NCI-H146 (cell line): Measurements from ENCODE around the gene PCSK7.
"Not testable (repeated sequence)": the region's sequence is repeated elsewhere in the genome, so short reads cannot be mapped to it uniquely, and the experiment has no call there.

Experiments used
- DNase-seq: peaks from one replicate; lab custom pipeline; 2025; lab: John Stamatoyannopoulos, UW

The PCSK7 gene

DNA sequence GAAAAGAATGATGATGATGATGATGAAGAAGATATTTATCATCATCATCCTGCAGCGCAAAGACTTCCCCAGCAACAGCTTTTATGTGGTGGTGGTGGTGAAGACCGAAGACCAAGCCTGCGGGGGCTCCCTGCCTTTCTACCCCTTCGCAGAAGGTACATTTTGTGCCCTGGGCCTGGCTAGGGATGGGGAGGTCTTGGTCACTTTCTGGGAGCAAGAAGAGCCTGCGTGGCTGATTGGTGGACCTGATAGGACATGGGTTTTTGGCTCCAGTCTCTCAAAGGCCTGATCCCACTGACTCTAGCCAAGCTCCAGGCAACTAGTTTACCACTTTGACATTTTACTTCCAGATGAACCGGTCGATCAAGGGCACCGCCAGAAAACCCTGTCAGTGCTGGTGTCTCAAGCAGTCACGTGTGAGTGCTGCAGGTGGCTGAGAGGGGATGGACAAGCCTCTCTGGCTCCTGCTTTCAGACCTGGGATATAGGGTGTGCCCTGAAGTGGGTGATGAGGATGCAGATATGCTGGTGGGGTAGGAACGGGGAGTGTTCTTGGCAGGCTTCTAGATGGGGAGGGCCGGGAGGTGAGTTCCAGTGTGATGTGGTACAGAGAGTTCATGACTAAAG is 48.0 kb downstream of the PCSK7 start:
- DNase-seq, result no peak

DNA sequence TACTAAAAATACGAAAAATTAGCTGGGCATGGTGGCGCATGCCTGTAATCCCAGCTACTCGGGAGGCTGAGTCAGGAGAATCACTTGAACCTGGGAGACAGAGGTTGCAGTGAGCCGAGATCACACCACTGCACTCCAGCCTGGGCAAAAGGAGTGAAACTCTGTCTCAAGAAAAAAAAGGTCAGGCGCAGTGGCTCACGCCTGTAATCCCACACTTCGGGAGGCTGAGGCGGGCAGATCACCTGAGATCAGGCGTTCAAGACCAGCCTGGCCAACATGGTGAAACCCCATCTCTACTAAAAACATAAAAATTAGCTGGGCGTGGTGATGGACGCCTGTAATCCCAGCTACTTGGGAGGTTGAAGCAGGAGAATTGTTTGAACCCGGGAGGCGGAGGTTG is 48.7 kb downstream of the PCSK7 start:
- not testable (repeated sequence) for DNase-seq

DNA sequence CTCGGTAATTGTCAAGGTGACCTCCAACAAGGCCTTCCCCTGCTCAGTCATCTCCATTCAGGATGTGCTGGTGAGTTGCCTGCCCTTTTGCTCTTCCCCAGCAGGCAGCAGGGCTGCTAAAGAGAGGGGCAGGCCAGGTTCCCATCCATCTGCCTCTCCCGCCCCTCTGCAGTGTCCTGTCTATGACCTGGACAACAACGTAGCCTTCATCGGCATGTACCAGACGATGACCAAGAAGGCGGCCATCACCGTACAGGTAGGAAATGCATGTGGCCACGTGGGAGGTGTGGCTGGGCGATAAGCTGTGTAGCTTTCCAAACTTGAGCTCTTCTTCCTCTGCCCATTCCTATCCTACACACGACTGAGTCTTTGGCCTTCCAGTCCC is 49.3 kb downstream of the PCSK7 start:
- DNase-seq, result no peak

DNA sequence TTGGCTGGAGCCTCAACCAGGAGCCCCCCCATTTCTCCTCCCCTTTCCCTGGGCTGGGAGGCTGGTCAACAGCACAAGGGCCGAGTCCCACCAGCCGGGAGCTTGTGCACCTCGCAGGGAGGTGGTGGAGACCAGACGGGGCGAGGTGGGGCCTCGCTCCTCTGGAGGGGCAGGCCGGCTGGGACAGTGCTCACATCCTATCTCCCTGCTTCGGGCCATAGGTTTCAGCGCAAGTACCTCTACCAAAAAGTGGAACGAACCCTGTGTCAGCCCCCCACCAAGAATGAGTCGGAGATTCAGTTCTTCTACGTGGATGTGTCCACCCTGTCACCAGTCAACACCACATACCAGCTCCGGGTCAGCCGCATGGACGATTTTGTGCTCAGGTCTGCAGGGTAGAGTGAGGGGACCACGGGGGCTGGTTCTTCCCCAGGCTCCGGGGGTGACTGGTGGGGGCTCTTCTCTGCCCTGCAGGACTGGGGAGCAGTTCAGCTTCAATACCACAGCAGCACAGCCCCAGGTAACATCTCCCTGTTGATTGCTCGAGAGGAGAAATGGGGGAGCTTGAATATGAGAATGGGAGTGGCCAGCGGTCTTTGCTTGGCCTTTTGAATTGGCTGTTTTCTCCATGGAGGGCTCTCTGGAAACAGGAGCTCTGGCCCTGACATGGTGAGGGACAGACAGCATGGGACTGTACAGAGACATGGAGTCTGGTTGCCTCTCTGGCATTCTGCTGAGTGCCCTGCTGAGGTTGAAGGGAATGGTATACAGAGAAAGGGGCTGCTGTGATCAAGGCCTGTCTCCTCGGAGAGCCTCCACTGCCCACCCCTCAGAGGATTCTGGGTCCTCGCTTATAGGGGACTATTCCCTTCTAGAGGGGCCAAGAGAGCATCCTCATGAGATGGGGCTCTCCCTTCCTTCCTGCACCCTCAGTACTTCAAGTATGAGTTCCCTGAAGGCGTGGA is 50.0 kb downstream of the PCSK7 start:
- DNase-seq, result no peak

DNA sequence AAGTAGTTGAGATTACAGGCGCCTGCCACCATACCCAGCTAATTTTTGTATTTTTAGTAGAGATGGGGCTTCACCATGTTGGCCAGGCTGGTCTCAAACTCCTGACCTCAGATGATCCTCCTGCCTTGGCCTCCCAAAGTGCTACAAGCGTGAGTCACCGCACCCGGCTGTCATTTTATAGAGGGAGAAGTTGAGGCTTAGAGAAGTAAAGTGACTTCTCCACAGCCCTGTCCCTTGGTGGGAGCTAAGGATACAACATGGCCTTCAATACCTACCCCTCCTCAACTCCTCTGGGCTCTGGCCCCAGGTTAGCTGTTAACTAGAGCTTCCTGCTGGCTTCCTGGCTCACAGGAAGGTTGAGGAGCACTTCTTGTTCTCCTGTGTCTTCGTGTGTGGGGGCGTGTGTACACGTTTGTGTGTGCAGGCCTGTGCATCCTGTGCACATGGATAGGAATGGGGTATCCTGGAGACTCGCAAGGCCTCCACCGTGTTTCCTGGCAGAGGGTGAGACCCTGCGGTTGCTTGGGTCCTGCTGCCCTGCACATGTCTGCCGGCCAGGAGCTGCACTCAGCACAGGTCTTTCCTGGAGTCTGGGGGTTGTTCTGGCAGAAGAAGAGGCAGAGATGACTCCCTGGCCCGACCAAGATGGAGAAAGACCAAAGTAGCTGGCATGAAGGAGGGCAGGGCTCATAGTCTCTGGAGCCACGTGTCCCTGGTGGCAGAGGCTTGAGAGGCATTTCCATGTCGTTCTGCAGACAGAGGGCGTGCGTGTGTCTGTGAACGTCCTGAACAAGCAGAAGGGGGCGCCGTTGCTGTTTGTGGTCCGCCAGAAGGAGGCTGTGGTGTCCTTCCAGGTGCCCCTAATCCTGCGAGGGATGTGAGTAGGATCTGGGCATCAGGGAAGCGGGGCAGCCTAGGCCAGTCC is 51.0 kb downstream of the PCSK7 start:
- DNase-seq, result peak; percentile 27

DNA sequence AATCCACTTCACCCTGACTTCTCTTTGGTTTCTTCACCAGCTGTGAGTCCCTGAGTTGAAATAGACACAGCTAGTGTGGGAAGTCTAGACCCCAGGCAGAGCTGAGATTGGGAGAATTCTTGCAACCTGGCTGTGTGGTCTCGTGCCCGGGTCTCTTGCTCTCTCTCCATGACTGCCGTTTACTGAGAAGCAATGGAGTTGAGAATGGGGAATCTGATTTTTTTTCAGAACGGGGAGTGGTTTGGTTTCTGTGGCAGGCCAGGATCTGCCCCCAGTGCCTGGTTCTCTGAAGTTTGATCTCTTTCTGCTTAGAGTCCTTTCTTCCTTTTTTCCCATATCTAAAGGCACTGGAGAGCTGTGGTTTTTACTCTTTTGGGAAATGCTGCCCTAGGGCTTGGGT is 51.9 kb downstream of the PCSK7 start:
- DNase-seq, result no peak

DNA sequence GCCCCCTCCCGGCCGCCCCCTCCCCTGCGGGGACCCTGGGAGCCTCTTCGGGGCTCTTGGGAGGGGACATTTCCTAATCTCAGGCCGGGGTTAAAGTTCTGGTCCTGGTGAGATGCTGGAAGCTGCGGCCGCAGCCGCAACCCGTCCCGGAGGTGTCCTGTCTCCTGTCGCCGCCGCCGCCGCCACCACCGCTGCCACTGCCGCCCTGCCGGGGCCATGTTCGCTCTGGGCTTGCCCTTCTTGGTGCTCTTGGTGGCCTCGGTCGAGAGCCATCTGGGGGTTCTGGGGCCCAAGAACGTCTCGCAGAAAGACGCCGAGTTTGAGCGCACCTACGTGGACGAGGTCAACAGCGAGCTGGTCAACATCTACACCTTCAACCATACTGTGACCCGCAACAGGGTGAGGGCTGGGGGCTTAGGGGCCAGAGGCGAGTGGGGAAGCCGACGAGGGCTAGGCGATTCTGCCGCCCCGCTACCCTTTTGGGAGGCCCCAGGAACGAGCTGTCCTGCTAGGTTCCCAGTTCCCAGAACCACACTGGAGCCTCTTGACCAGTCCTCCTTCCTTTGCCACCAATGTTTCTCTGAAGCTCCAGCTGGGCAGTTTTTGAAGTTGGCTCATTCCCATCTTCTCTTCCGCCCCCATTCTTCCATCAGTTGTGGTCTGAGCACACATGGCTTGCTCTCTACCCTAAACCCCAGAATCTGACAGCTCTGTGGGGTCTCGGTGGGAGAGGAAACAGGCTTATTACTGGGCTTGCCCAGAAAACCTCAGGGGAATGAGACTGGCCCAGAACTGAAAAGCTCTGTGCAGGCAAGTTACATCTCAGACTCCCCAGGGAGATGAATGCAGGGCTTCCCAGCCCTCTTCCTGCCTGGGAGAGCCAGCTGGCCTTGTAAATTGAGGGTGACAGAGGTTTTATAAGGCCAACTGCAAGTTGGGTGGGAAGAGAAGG is 52.5 kb downstream of the PCSK7 start:
- DNase-seq, result peak; percentile 44

DNA sequence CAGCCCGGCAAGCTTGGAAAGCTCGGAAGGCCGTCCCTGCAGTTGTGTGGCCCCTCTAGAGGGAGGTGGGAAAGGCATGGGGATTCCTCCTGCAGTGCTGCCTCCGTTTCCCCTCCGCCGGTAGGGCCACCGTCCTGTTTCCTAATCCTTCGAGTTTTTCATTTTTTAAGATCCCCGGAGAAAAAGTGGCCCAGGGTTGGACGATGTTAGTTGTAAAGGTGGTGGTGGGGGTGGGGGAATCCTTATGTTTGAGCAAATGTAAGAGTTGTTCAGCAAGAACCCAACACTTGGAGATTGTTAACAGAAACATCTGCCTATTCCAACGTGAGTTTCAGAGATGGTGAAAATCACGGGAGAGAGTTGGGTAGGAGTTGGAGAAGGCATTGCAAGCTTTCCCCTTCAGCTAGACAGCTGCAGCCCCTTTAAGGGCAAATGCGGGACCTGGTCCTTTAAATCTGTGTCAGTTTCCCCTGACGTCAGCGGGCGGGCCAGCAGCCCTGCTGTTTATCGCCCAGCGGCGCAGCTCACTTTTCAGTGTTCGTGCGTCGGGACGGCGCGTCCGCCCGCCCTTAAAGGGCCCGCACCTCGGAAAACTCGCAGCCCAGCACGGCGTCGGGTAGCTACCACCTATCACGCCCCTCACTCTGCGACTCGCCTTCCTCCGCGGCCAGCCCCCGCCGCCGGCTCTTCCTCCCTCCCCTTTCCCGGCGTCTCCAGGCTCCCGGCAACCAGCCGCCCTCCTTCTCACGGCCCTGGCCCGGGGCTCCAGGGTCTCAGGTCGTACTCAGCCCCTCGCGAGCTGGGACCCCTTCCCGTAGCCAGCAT is 53.5 kb downstream of the PCSK7 start, which contains the start of gene SIDT2:
SIDT2 (plus strand) TSS at position 534 of the 825 bp plus-strand sequence. CDS start 521 bp downstream, outside the sequence.
- DNase-seq, result peak; percentile 86

DNA sequence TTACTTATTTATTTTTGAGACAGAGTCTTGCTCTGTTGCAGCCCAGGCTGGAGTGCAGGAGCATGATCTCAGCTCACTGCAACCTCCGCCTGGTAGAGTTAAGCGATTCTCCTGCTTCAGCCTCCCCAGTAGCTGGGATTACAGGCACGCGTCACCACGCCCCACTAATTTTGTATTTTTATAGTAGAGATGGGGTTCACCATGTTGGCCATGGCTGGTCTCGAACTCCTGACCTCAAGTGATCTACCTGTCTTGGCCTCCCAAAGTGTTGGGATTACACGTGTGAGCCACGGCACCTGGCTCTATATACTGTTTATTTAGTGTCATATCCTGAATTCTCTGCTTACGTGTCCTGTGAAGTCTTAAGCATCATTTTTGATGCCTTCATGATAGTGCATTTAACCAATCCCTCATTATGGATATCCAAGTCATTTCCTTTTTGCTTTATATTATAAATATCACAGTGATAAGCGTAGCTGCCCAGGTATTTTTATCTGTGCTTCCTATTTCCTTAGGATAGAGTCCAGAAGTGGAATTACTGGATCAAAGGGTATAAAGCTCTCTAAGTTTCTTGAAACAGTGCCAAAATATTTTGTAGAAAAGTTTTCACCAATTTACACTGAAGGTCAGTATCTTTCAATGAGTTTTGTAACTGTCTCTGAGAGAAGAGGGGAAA is 54.2 kb downstream of the PCSK7 start:
- DNase-seq, result no peak

DNA sequence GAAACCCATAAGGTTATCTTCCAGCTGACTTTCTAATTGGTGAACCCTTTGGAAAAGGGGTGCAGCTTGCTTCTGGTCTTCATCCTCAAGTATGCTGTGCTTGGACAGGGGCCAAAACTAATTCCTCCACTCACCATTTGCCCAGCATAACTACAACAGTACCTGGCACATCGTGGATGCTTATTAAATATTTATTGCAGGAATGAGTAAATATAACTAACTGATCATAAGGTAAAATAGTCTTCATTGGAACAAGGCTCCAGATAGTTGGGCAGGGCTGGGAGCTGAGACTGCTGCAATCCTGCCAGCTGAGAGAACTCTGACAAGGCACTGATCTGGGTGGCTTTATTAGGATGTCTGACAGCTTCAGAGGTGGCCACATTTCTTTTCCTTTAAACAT is 55.7 kb downstream of the PCSK7 start:
- DNase-seq, result no peak

DNA sequence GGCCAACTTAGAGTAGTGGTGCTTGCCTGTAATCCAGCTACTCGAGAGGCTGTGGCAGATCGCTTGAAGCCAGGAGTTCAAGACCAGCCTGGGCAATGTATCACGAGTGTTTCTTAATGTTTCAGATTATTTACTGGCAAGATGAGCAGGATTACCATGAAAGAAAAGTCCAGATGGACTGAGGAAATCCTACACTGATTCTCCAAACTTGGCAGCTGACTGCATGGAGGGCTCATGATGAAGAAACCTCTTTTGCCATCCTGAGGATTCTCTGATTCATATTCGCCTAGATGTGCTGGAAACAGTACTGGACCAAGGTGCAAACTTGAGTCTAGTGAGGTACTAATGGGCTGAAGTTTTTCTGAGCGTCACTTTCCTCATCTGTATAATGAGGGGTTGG is 56.1 kb downstream of the PCSK7 start:
- DNase-seq, result no peak

DNA sequence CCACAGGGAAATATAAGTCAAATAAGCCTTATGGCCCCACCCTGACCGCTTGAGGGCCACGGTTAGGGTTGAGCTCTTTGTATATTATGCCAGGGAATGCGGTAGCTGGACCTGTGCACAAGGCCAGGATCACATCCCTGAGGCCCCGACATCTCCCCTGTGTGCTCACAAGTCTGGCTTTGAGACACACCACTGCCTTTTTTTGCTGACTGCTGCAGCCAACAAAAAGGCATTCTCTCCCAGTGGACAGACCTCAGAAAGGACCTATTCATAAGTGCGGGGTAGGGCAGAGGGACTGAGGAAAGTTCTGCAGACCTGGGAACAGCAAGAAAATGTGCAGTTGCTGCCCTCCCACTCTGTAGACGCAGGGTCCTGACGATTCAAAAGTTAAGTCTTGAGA is 56.8 kb downstream of the PCSK7 start:
- no peak for DNase-seq

DNA sequence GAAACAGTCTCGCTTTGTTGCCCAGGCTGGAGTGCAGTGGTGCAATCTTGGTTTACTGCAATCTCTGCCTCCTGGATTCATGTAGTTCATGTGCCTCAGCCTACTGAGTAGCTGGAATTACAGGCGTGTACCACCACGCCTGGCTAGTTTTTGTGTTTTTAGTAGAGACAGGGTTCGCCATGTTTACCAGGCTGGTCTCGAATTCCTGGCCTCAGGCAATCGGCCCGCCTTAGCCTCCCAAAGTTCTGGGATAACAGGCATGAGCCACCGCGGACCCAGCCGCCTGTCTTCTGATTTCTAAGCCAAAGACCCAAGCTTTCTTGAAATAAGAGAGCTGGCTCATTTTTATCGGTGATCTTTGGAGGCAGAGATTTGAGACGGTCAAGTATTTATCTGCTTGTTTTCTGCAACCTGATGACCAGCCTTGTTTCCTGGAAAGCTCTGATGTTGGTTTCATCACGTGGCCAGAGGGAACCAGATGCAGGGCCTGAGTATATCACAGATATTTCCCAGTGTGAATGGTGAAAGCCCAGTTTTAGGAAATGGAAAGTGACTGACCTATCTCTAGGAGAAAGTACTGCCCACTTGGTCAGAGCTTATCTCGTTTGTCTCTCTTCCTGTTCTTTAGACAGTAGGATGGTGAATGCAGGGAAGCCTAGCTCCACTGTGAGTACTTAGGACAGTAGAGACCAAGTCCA is 59.0 kb downstream of the PCSK7 start:
- DNase-seq, result no peak

DNA sequence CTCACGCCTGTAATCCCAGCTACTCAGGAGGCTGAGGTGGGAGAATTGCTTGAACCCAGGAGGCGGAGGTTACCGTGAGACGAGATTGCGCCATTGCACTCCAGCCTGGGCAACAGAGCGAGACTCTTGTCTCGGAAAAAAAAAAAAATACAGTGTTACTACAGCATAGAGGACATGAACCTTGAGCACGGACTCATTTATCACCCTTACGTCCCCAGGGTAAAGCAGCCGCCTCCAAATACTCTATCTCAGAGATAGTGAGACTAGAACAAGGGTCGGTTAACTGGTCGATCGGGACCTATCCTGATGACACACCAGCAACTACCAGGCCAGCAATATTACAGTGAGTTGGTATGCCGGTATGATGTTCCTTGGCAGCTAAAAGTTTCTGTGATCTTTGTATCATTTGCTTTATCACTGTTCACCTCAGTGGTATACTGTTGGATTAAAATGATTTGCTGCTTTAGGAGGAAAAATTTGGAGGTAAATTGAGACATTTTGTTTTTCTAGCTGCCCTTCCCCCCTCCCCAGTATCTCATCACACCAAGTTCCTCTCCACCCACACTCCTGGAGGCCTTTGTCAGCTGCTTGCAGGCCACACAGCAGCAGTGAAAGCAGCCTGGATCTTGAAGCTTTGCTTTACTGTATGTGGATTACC is 60.3 kb downstream of the PCSK7 start:
- DNase-seq, result no peak

DNA sequence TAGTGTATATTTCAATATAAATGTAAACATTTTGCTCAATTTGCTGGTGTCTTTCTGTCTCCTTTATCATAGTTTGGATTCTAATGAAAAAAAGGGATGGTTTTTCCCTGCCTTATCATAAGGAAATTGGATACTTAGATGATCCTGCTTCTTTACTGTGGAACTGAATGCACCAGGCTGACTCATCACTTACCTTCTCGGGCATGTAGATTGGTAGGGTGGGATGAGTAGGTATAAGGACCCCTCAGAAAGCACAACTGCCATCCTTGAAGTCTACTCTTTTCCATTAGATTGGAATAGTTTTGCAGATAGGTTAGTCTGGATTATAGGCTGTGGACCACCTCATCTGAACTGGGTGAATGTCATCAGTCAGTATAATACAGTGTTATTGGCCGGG is 60.9 kb downstream of the PCSK7 start:
- no peak for DNase-seq

DNA sequence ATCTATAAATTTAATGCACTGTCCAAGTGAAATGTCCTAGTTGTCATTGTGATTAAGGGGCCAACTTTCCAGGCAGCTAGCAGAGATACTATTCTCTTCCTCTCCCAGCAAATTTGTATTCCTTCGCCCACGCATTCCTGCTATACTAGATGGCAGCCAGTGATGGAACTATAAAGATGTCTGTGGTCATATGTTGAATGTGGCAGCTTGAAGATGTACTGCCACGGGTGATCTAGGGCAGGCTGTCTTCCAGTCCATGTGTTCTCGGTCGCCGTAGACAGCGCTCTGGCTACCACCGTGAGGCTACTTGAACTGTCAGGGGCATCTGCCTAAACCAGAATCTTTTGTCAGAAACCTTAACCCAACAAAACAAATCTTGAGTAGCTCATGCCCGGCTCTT is 61.7 kb downstream of the PCSK7 start:
- no peak for DNase-seq

DNA sequence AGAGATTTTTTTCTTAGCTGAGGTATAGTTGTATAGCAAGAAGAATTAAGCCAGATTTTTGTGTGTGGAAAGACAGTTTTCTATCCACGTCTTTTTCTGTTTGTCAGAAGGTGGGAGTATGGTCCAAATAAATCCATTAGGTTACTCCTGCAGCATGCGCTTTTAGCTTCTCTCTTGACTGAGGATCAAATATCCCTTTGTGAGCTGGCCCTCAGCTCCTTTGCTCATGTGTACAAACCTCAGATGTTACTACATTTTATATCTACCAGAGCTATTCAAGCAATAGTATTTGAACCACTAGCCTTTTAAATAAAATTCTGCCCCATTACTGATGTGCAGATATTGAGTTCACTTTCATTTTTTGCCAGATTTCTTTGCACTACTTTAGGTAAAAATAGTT is 62.1 kb downstream of the PCSK7 start:
- DNase-seq, result no peak

DNA sequence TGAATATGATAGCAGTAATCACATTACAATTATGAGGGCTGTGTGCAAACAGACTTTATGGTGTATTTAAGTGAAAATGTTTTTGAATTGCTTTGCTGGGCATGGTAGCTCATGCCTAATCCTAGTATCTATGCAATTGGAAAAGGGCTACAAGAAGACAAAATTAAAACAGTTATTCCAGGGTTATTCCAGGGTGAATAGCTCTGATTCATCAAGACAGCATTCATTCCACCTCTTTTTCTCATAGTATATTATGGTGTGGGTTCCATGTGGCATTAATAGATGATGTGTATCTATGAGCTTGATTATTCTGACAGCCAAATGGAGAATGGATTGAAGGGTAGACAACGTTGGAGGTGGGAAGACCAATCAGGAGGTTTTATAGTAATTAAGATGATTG is 65.4 kb downstream of the PCSK7 start:
- no peak for DNase-seq

DNA sequence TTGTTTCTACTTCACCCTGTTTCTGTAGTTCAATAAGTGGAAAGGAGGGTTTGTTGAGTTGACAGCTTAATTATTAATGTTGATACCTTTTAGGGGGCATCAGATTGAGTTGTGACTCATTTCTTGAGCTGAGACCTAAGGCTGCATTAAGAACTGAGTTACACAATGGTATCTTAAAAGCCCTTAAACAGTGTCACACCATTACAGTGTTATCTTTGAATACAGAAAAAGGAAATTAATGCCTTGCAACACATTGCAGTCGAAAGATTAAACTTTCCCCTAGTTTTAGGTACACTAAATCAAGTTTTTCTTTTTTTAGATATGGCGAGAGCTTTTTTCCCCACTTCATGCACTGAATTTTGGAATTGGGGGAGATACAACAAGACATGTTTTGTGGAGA is 71.0 kb downstream of the PCSK7 start:
- DNase-seq, result no peak
